Stimulated activated CD4-positive, alpha-beta T cell treated with anti-CD3 and anti-CD28 coated beads, TNF-alpha, amount 100 ng/mL, for 48 hours (primary cell): ENCODE results near the gene TMEM44.

Experiments
- DNase-seq, 3 donors: peaks; one replicate each; pipeline ENCODE4 v3.0.0-alpha.2; 2020; ENCODE audit warnings: low read depth in 3 of 3

TMEM44 gene, protein sequence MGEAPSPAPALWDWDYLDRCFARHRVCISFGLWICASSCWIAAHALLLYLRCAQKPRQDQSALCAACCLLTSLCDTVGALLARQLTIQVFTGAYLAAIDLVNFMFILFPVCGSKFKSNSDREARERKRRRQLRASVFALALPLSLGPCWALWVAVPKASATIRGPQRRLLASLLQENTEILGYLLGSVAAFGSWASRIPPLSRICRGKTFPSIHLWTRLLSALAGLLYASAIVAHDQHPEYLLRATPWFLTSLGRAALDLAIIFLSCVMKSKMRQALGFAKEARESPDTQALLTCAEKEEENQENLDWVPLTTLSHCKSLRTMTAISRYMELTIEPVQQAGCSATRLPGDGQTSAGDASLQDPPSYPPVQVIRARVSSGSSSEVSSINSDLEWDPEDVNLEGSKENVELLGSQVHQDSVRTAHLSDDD

GRCh38 chr3:194633349-194634004 lies at the start of gene TMEM44:
TSS of gene TMEM44 (minus strand) at chr3:194633419. CDS start at chr3:194633215, 204 bp downstream.
- peak; percentile 22 to 51 (median 24) for DNase-seq

GRCh38 chr3:194682694-194683310 lies 49.6 kb upstream of the TMEM44 start:
- peak in 1 of 3 donors; percentile 60 for DNase-seq

GRCh38 chr3:194682189-194682693 lies 49.0 kb upstream of the TMEM44 start:
- DNase-seq = no peak

DNA sequence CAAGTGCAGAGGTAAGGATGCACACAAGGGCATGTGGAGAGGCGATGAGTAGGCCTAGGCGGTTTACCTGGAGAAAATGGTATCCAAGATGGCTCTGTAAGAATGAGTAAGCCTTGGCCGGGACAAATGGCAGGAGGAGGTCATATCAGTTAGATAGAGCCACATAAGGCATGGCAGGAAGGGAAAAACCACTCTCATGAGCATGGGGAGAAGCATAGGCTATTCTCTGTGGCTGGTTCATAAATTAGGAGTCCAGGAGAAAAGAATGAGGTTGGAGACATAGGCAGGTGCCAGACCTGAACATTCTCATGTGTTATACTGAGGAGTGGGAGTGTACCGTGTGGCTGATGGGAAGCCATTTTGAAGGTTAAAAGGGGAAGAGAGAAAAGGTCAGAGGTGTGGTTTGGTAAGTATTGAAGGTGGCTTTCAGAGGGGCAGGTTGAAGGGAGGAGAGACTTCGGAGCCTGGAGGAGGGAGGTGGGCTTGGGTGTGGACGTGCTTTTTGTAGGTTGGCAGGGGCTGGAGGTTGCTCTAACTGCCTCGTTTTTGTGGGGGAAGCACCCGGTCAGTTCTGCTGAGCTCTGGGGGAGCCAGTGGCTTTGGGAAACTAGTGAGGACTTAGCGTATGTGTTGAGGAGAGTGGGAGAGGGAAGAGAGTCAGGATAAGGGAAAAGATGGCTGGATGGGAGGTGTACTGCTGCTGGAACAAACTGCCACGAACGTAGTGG lies 47.8 kb upstream of the TMEM44 start:
- no peak for DNase-seq

- DNase-seq = no peak
Measured at GRCh38 chr3:194676471-194676870, 43.3 kb upstream of the TMEM44 start.

GRCh38 chr3:194675680-194676079 lies 42.5 kb upstream of the TMEM44 start:
- no peak for DNase-seq

- peak; percentile 51 to 68 (median 55) for DNase-seq
Measured at GRCh38 chr3:194675081-194675640, 41.9 kb upstream of the TMEM44 start.

DNA sequence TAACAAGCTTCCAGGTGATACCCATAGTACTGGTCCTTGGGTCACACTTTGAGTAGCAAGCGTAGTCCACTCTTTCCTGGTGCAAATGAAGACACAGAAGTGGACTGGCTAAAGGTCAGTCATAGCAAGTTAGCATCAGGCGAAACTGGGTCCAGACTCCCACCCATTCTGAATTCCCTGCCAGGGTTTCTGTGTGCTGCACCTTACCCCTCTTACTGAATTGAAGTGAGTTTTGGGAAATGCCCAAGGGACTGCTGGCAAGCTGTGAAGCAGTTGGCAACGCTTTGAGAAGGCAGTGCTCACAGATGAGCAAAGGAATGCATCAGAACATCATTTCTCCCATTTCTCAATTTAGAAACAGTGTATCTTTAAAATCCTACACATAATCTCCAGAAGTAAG lies 40.5 kb upstream of the TMEM44 start:
- DNase-seq = no peak

GRCh38 chr3:194672876-194673275 lies 39.7 kb upstream of the TMEM44 start:
- no peak for DNase-seq

DNA sequence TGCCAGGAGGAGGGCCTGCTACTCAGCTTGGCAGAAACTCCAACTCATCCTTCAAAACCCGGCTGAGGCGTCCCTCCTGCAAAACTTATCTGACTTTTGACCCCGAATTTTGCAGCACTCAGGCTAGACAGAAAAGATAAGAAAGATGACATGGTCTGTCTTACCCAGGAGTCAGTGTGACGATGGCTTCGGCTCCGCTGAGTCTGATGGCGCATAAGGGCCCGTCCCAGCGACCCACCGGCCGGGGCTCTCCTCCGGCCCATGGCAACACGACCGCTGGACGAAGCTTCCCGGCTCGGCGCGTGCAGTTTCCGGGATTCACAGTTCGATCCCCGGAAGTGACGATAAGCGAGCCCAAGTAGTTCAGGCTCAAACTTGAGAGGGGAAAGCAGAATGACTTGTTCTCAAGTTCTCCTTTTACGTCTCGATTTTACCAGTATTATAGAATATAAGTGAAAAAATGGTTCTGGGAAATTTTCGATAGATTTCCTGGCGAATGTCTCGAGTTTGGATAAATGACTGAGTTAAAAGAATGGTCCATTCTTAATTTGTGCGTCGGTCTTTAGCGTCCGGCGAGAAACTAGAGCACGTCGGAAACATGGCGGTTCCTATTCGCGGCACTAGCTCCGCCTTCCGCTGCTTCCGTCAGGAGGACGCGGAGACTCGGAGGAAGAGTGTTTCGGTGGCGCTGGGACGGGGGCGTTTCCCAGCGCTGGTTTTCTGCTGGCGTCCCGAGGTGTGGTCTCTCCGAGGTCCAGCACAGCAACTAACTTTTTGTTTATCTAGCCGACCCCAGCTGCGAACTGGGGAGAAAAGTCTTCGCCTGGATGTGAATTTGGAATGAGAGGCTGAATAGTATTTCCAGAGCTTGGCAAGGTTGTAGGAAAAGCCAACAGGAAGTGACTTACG lies 38.9 kb upstream of the TMEM44 start, which contains the start of gene LSG1:
Gene LSG1, minus strand, starts transcription at position 292 of the 909 bp plus-strand sequence. Its CDS starts 29 bp downstream, at position 263.
- DNase-seq = peak; percentile 74 to 83 (median 80)

GRCh38 chr3:194671511-194671899 lies 38.3 kb upstream of the TMEM44 start:
- no peak for DNase-seq

- no peak for DNase-seq
Measured at GRCh38 chr3:194667363-194667762, 34.1 kb upstream of the TMEM44 start.

- DNase-seq = no peak
Measured at GRCh38 chr3:194664857-194665256, 31.6 kb upstream of the TMEM44 start.

GRCh38 chr3:194661946-194662345 lies 28.7 kb upstream of the TMEM44 start:
- DNase-seq = no peak

GRCh38 chr3:194661374-194661773 lies 28.2 kb upstream of the TMEM44 start:
- DNase-seq = no peak

GRCh38 chr3:194659778-194660177 lies 26.6 kb upstream of the TMEM44 start:
- DNase-seq = no peak

- no peak for DNase-seq
Measured at GRCh38 chr3:194658477-194659242, 25.4 kb upstream of the TMEM44 start.

- DNase-seq = no peak
Measured at GRCh38 chr3:194657439-194657838, 24.2 kb upstream of the TMEM44 start.

DNA sequence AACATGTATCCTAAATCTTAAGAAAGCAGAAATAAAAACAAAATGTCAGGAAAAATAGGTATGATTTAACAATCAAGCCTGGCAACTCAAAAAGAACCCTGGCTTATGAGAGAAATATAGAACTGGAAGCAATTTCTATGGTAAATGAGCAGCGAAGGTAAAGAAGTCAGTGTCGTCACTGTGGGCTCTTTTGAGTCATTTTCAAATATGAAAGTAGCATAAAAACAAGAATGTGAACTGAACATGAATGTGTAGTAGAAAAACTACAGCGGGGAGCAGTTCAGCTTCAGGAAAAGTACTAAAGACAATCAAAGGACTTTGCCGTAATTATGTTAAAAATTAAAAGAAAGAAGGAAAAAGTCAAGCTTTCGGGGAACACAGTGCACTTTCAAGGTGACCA lies 21.2 kb upstream of the TMEM44 start:
- DNase-seq = no peak
